Panc1 (cell line): ENCODE measurements around the gene C9orf85. TPM values are rescaled to one million over a fixed set of nuclear protein-coding genes. Genes with fewer than 3 reads are reported as not detected.

Experiments used
- ATAC-seq: fragments of 200-7000 bp; cut with Tn5 transposase; 2 replicates; pipeline ENCODE4 v1.9.1; 2020; ENCODE audit warnings: mild to moderate bottlenecking, moderate library complexity
- BruUV-seq: library from RNA; stranded (reverse); fragments of 400-500 nt; replicated peaks from 2 replicates; lab custom pipeline; 2021; lab: Mats Ljungman, UMichigan
- CTCF ChIA-PET: fragments of 300-600 bp; sonication (Branson Sonifier 250); formaldehyde crosslinking; loops from one replicate; lab custom pipeline; 2022; ENCODE audit warnings: antibody characterized with exemption; lab: Charles Lee
- POLR2A ChIA-PET: fragments of 300-600 bp; sonication (Branson Sonifier 250); formaldehyde crosslinking; loops from one replicate; lab custom pipeline; 2022; ENCODE audit warnings: antibody characterized with exemption; lab: Charles Lee
- DNase-seq: peaks from one replicate; pipeline ENCODE4 v3.0.0-alpha.2; 2010; ENCODE audit warnings: low read depth, low spot score
- H3K27ac ChIP-seq: 2 replicates; pipeline ENCODE4 v1.5.1; 2011; ENCODE audit warnings: mild to moderate bottlenecking, low read length, inconsistent platforms
- H3K27me3 ChIP-seq: fragments of 200-500 bp; sonication (Bioruptor generic); 2 replicates; pipeline ENCODE4 v1.6.0; 2014; ENCODE audit warnings: low read length, inconsistent platforms; ENCODE audit not compliant: control insufficient read depth, insufficient read depth
- H3K36me3 ChIP-seq: fragments of 200-500 bp; sonication (Bioruptor generic); 2 replicates; pipeline ENCODE4 v1.5.1; 2014; ENCODE audit warnings: inconsistent platforms, mild to moderate bottlenecking, low read length, moderate library complexity; ENCODE audit not compliant: control insufficient read depth, insufficient read depth
- H3K4me1 ChIP-seq: 2 replicates; pipeline ENCODE4 v1.5.1; 2011; ENCODE audit warnings: inconsistent platforms, mild to moderate bottlenecking, low read length, moderate library complexity; ENCODE audit not compliant: control insufficient read depth, insufficient read depth
- H3K4me3 ChIP-seq, 2 experiments: 2 replicates each; pipeline ENCODE4 v1.5.1; 2011 to 2012; ENCODE audit warnings: low read depth in 2 of 2, low read length in 2 of 2, mild to moderate bottlenecking in 2 of 2, inconsistent platforms in 1 of 2, moderate library complexity in 1 of 2
- H3K9me3 ChIP-seq: fragments of 200-500 bp; sonication (Bioruptor generic); 2 replicates; pipeline ENCODE4 v1.5.1; 2014; ENCODE audit warnings: low read depth, mild to moderate bottlenecking, inconsistent platforms, low read length, moderate library complexity; ENCODE audit not compliant: control insufficient read depth, insufficient read depth
- POLR2AphosphoS5 ChIP-seq: IDR thresholded peaks from 2 replicates; pipeline ENCODE4 v1.6.1; 2012; ENCODE audit warnings: mild to moderate bottlenecking, low read depth, low read length, moderate library complexity
- REST ChIP-seq, 2 experiments: IDR thresholded peaks; 2 replicates each; pipeline ENCODE4 v1.6.1; 2011 to 2012; ENCODE audit warnings: low read depth in 2 of 2, control low read depth in 1 of 2, low read length in 1 of 2, mild to moderate bottlenecking in 1 of 2, moderate library complexity in 1 of 2; ENCODE audit not compliant: insufficient read depth in 1 of 2
- SIN3A ChIP-seq: IDR thresholded peaks from 2 replicates; pipeline ENCODE4 v1.6.1; 2012; ENCODE audit warnings: low read depth, mild to moderate bottlenecking, low read length, moderate library complexity, borderline replicate concordance; ENCODE audit not compliant: insufficient read depth
- TCF7L2 ChIP-seq: IDR thresholded peaks from 2 replicates; pipeline ENCODE4 v1.6.1; 2011; ENCODE audit warnings: mild to moderate bottlenecking, low read depth, low read length, inconsistent platforms
- in situ Hi-C: cut with HindIII; loops from 2 replicates; pipeline ENCODE4 v1.10.0; 2016; ENCODE audit warnings: low sequenced_read_pairs, low pct_unique_long_range_greater_than_20kb
- intact Hi-C: fragments of 100-400 bp; cut with micrococcal nuclease; formaldehyde crosslinking; loops from one replicate; pipeline ENCODE4 v1.10.0; 2022; ENCODE audit not compliant: unreplicated experiment
- total RNA-seq: library from RNA; stranded (reverse); gene quantifications from one replicate; pipeline ENCODE4 v1.2.1, GENCODE V29; 2021; ENCODE audit not compliant: unreplicated experiment
- TF ChIP-seq, protein P1 (sequence below): fragments of 450-650 bp; IDR thresholded peaks from 2 replicates; pipeline ENCODE4 v1.5.1; 2017; ENCODE audit warnings: mild to moderate bottlenecking

The C9orf85 gene
- total RNA-seq, 1 experiment from 2014 or later, result 8.0 TPM

DNA sequence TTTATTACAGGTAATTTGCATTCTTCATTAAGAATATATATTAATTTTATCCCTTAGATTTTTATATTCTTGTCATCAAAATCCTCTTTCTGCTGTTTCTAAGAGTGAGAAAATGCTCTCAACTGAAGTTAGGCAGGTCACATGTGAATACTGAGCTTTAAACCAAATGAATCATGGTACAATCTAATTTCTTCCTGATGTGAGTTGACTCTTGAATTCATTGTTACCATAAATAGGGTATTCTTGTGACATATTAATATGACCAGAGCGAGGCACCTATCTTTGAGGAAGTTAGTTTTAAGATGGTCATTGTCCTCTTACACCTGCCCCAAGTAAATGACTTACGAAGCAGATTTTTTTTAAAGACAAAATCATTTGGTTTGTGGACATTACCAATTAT, 17.4 kb downstream of the C9orf85 start:
- TF ChIP-seq REST (IDR thresholded peaks at IDR 0.05; ENCODE audit: insufficient read depth in 1 of 2, low read depth in 2 of 2, low read length in 1 of 2) (no peak), SIN3A (no peak), POLR2AphosphoS5 (no peak), TCF7L2 (no peak)
- TF ChIP-seq, protein P1, sequence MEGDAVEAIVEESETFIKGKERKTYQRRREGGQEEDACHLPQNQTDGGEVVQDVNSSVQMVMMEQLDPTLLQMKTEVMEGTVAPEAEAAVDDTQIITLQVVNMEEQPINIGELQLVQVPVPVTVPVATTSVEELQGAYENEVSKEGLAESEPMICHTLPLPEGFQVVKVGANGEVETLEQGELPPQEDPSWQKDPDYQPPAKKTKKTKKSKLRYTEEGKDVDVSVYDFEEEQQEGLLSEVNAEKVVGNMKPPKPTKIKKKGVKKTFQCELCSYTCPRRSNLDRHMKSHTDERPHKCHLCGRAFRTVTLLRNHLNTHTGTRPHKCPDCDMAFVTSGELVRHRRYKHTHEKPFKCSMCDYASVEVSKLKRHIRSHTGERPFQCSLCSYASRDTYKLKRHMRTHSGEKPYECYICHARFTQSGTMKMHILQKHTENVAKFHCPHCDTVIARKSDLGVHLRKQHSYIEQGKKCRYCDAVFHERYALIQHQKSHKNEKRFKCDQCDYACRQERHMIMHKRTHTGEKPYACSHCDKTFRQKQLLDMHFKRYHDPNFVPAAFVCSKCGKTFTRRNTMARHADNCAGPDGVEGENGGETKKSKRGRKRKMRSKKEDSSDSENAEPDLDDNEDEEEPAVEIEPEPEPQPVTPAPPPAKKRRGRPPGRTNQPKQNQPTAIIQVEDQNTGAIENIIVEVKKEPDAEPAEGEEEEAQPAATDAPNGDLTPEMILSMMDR, result no peak
- intact Hi-C loops (no loop called here), in situ Hi-C loops (no loop called here)
- no peak overlapping the region for H3K4me3 ChIP-seq
- ATAC-seq (no peak), DNase-seq (no peak)
- CTCF ChIA-PET, result no interaction called here
- POLR2A ChIA-PET, result no interaction called here
- H3K4me1 ChIP-seq, result no peaks in the 10 kb centered on the region; the same call in none of the 2 replicates
- no peaks in the 10 kb centered on the region for H3K27me3 ChIP-seq
- H3K36me3 ChIP-seq, result peaks cover 2% of the 10 kb centered on the region; the same call in 1 of the 2 replicates
- H3K9me3 ChIP-seq, result no peaks in the 10 kb centered on the region
- H3K27ac ChIP-seq, result no peak overlapping the region
- no TSS peak for BruUV-seq

DNA sequence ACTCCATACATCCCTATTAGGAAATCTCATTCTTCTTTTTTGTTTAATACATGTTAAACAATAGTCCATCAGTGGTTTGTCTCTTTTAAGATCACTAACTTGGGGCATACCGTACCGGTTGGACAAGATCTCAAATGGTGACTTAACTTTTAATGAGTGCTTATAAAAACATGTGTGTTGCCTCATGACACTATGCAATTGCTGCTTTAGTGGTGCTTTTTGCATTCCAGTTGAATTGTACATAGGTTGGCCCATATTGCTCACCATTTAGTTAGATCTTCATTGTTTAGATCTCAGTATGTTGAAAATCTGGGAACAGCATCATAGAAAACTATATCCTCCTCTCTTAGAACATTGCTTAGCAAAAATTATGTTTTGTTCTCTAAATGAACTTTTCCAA, 17.8 kb downstream of the C9orf85 start:
- in situ Hi-C loops, result no loop called here
- Histone ChIP-seq H3K4me1 (no peaks in the 10 kb centered on the region; the same call in none of the 2 replicates), H3K27ac (no peak overlapping the region), H3K27me3 (no peaks in the 10 kb centered on the region), H3K4me3 (no peak overlapping the region), H3K9me3 (no peaks in the 10 kb centered on the region), H3K36me3 (peaks cover 2% of the 10 kb centered on the region; the same call in 1 of the 2 replicates)
- no peak for TF ChIP-seq POLR2AphosphoS5
- TF ChIP-seq REST (IDR thresholded peaks at IDR 0.05; ENCODE audit: insufficient read depth in 1 of 2, low read depth in 2 of 2, low read length in 1 of 2), result no peak
- no peak for TF ChIP-seq SIN3A
- TF ChIP-seq, protein P1, result no peak
- TF ChIP-seq TCF7L2, result no peak
- CTCF ChIA-PET, result no interaction called here
- BruUV-seq, result no TSS peak
- intact Hi-C loops, result no loop called here
- POLR2A ChIA-PET, result no interaction called here
- DNase-seq, result no peak
- no peak for ATAC-seq
